GM18909 (cell line): Measurements from ENCODE around the gene EDN1.
A peak's percentile ranks its signal among the peaks of the same experiment; 100 is the strongest.

Experiments
- ATAC-seq: cut with Tn5 transposase; IDR thresholded peaks from one replicate; pipeline ENCODE4 v1.9.1; 2021; ENCODE audit warnings: mild to moderate bottlenecking; ENCODE audit not compliant: unreplicated experiment, poor library complexity

EDN1 gene

DNA sequence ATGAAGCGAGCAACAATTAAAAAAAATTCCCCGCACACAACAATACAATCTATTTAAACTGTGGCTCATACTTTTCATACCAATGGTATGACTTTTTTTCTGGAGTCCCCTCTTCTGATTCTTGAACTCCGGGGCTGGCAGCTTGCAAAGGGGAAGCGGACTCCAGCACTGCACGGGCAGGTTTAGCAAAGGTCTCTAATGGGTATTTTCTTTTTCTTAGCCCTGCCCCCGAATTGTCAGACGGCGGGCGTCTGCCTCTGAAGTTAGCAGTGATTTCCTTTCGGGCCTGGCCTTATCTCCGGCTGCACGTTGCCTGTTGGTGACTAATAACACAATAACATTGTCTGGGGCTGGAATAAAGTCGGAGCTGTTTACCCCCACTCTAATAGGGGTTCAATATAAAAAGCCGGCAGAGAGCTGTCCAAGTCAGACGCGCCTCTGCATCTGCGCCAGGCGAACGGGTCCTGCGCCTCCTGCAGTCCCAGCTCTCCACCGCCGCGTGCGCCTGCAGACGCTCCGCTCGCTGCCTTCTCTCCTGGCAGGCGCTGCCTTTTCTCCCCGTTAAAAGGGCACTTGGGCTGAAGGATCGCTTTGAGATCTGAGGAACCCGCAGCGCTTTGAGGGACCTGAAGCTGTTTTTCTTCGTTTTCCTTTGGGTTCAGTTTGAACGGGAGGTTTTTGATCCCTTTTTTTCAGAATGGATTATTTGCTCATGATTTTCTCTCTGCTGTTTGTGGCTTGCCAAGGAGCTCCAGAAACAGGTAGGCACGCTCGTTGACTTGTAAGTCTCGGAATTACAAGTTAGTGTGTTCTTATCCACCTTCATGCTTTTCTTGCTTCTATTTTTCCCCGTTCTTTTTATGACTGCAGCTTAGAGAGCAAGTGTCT lies at the start of gene EDN1:
Gene EDN1 (plus strand): TSS at position 429 of the 888 bp plus-strand sequence. CDS start 269 bp downstream, at position 698.
- peak; percentile 82 for ATAC-seq

- no peak for ATAC-seq
These were observed 48.5 kb upstream of the EDN1 start for GRCh38 chr6:12241493-12242175.

GRCh38 chr6:12243169-12243568 lies 47.0 kb upstream of the EDN1 start:
- ATAC-seq: no peak

DNA sequence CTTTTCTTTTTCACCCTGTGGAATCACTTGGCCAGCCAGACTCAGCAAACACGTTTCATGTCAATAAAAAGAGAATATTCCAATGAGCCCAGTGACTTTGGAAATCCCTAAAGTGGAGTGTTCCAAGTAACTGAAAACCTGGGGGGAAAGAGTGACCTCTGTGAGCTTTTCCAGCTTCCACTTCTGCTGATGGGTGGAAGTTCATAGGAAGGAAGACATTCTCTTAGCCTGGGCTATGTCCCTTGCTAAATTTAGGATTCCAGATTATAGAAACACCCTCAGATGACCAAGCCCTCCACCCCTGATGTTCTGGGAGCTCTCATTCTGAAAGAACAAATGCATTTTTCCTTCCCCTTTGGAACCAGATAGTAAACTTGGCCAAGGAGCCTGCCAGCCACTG lies 44.8 kb upstream of the EDN1 start:
- ATAC-seq: no peak

- ATAC-seq: no peak
These were observed 44.1 kb upstream of the EDN1 start for GRCh38 chr6:12245763-12246718.

- no peak for ATAC-seq
These were observed 43.3 kb upstream of the EDN1 start for GRCh38 chr6:12246900-12247299.

- ATAC-seq: no peak
These were observed 40.4 kb upstream of the EDN1 start for GRCh38 chr6:12249541-12250382.

GRCh38 chr6:12250383-12250770 lies 39.8 kb upstream of the EDN1 start:
- ATAC-seq: no peak

DNA sequence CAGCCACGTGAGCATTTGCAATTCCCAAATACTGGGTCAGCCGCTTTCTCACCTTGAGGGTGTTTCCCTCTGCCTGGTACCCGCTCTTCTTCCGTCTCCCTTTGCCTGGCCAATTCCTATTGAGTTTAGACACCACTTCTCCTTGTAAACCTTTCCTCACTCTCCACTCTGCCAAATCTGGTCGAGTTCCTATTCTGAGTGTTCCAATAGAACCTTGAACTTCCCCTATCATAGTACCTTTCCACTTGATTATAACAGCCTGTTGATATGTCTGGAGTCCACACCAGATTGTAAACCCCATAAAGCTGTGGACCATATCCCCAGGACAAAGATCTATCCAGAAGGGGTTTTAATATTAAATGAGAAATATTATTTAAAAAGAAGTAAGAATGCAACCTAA lies 36.0 kb upstream of the EDN1 start:
- no peak for ATAC-seq

DNA sequence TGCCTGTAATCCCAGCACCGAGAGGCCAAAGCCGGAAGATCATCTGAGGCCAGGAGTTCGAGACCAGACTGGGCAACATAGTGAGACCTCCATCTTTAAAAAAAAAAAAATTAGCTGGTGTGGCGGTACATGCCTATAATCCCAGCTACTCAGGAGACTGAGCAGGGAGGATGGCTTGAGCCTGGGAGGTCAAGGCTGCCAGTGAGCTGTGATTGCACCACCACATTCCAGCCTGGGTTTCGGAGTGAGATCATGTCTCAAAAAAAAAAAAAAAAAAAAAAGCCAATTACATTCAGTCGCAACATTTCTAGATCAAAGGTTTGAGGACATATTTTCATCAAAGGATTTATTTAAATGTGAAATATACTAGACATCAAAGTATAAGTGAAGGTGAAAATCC lies 32.0 kb upstream of the EDN1 start:
- no peak for ATAC-seq

DNA sequence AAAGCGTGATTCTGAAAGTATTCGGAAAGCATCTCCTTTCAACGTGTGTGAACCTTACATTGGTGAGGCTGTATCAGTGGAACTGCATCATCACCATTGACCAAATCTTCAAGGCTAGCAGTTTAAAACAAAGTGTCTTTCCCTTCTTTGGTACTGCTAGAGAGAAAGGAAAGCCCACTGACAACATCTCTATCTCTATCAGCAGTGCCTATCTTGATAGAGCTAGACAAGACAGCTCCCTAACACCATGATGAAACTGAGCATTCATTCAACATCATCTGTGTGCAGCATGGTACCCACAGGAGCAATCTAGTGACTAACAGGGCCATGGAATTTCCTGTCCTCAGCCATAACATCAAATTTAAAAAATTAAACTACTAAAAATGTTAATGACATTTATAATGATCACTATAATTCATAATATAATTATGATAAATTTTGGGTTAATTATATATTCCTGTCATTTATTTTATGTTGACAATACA lies 31.5 kb upstream of the EDN1 start:
- ATAC-seq: no peak

GRCh38 chr6:12260458-12261093 lies 29.6 kb upstream of the EDN1 start:
- ATAC-seq: no peak

- ATAC-seq: no peak
These were observed 28.7 kb upstream of the EDN1 start for GRCh38 chr6:12261502-12261901.

- ATAC-seq: no peak
These were observed 27.7 kb upstream of the EDN1 start for GRCh38 chr6:12262236-12263061.

DNA sequence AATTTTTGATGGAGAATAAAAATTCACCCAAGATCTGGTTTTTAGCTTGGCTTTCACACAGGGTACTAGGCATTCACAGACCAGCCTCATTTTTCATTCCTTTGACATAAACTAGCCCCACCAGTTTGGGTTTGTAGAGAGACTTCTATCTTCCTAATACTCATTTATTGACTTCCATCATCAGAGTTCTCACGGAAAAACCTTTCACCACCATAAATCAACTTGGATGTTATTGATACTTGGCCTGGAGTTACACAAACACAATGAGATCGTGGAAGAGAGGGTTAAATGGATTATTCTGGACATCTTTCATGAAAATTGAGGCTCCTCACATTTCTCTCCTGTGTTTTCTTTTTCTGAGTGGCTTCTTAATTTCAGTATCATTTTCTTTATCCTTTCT lies 26.8 kb upstream of the EDN1 start:
- no peak for ATAC-seq

- no peak for ATAC-seq
These were observed 25.5 kb upstream of the EDN1 start for GRCh38 chr6:12264671-12265070.

- ATAC-seq: no peak
These were observed 24.9 kb upstream of the EDN1 start for GRCh38 chr6:12265296-12265695.

- no peak for ATAC-seq
These were observed 24.4 kb upstream of the EDN1 start for GRCh38 chr6:12265791-12266190.
